HepG2 (cell line): ENCODE data around the gene RILP. TPM values are rescaled to one million over a fixed set of nuclear protein-coding genes. Genes with fewer than 3 reads are reported as not detected.
A peak's percentile ranks its signal among the peaks of the same experiment; 100 is the strongest.

Experiments
- ARNT2 ChIP-seq: sonication (generic); formaldehyde crosslinking; IDR thresholded peaks from 2 replicates; pipeline ENCODE4 v1.8.0; 2022; ENCODE audit warnings: mild to moderate bottlenecking, low read depth, missing genetic modification reagents, moderate library complexity
- DMAP1 ChIP-seq: IDR thresholded peaks from 2 replicates; pipeline ENCODE4 v1.6.1; 2016
- ELF3 ChIP-seq: IDR thresholded peaks from 2 replicates; pipeline ENCODE4 v1.6.1; 2016; ENCODE audit warnings: missing genetic modification reagents, missing compliant biosample characterization
- FOXO4 ChIP-seq: sonication (generic); formaldehyde crosslinking; conservative IDR thresholded peaks from 2 replicates; pipeline ENCODE4 v1.8.1; 2023; ENCODE audit warnings: missing genetic modification reagents
- GPN1 ChIP-seq: sonication (generic); formaldehyde crosslinking; IDR thresholded peaks from 2 replicates; pipeline ENCODE4 v1.5.1; 2020; ENCODE audit warnings: missing genetic modification reagents, borderline replicate concordance
- HOXA9 ChIP-seq: sonication (generic); formaldehyde crosslinking; IDR thresholded peaks from 2 replicates; pipeline ENCODE4 v1.8.1; 2022; ENCODE audit warnings: missing genetic modification reagents, mild to moderate bottlenecking, moderate library complexity, borderline replicate concordance
- NCOR1 ChIP-seq: fragments of 200-600 bp; sonication (generic); IDR thresholded peaks from 2 replicates; pipeline ENCODE4 v1.7.0; 2017; ENCODE audit warnings: antibody characterized with exemption, low read length, borderline replicate concordance
- NFYC ChIP-seq: IDR thresholded peaks from 2 replicates; pipeline ENCODE4 v1.6.1; 2016; ENCODE audit warnings: missing genetic modification reagents, missing compliant biosample characterization
- PRMT3 ChIP-seq: sonication (generic); formaldehyde crosslinking; IDR thresholded peaks from 2 replicates; pipeline ENCODE4 v1.8.1; 2022; ENCODE audit warnings: low read depth, mild to moderate bottlenecking, moderate library complexity, missing genetic modification reagents, borderline replicate concordance
- SUZ12 ChIP-seq: fragments of 150-350 bp; IDR thresholded peaks from 2 replicates; pipeline ENCODE4 v1.6.1; 2014; ENCODE audit warnings: low read depth, low read length
- TIGD3 ChIP-seq: sonication (generic); formaldehyde crosslinking; IDR thresholded peaks from 2 replicates; pipeline ENCODE4 v1.5.1; 2020; ENCODE audit warnings: mild to moderate bottlenecking, missing genetic modification reagents, borderline replicate concordance
- ZBTB43 ChIP-seq: sonication (generic); formaldehyde crosslinking; conservative IDR thresholded peaks from 2 replicates; pipeline ENCODE4 v1.4.0; 2020; ENCODE audit warnings: missing genetic modification reagents
- ZNF224 ChIP-seq: sonication (generic); formaldehyde crosslinking; IDR thresholded peaks from 2 replicates; pipeline ENCODE4 v1.5.0; 2020; ENCODE audit warnings: mild to moderate bottlenecking, missing genetic modification reagents
- ZNF331 ChIP-seq: sonication (generic); formaldehyde crosslinking; IDR thresholded peaks from 2 replicates; pipeline ENCODE4 v1.4.0; 2020; ENCODE audit warnings: missing genetic modification reagents
- ZNF34 ChIP-seq: sonication (generic); formaldehyde crosslinking; IDR thresholded peaks from 2 replicates; pipeline ENCODE4 v1.4.0; 2020; ENCODE audit warnings: mild to moderate bottlenecking, missing genetic modification reagents, borderline replicate concordance
- ZNF367 ChIP-seq: sonication (generic); formaldehyde crosslinking; IDR thresholded peaks from 2 replicates; pipeline ENCODE4 v1.4.0; 2020; ENCODE audit warnings: missing genetic modification reagents, borderline replicate concordance
- ZNF724P ChIP-seq: sonication (generic); formaldehyde crosslinking; IDR thresholded peaks from 2 replicates; pipeline ENCODE4 v1.8.0; 2022; ENCODE audit warnings: missing genetic modification reagents, borderline replicate concordance
- ZNF746 ChIP-seq: sonication (generic); formaldehyde crosslinking; IDR thresholded peaks from 2 replicates; pipeline ENCODE4 v1.8.0; 2022; ENCODE audit warnings: mild to moderate bottlenecking, missing genetic modification reagents
- ZNF850 ChIP-seq: sonication (generic); formaldehyde crosslinking; conservative IDR thresholded peaks from 2 replicates; pipeline ENCODE4 v1.9.0; 2021; ENCODE audit warnings: mild to moderate bottlenecking, missing genetic modification reagents
- polyA plus RNA-seq, 8 experiments: library from polyadenylated mRNA; depleted of rRNA in 3 of 8; stranded (reverse) in 7 of 8; unstranded in 1 of 8; fragments of >200 nt; fragmentation: Illumina TruSeq in 4 of 8; extraction: Trizol in 4 of 8; gene quantifications; 2 replicates each; pipeline versions ENCODE4 v1.2.1 to v1.2.3, GENCODE V29; 2011 to 2016; ENCODE audit warnings: low read depth in 4 of 8, missing spikeins in 1 of 8, mixed read lengths in 1 of 8; ENCODE audit not compliant: insufficient read depth in 1 of 8
- total RNA-seq, 5 experiments: library from RNA; depleted of rRNA; stranded (reverse); fragments of >200 nt; fragmentation: Illumina TruSeq; extraction: Trizol; gene quantifications; 2 replicates each; pipeline ENCODE4 v1.2.3, GENCODE V29; 2016; ENCODE audit warnings: low read depth in 1 of 5
- TF ChIP-seq, protein P1 (sequence below): sonication (generic); formaldehyde crosslinking; IDR thresholded peaks from 2 replicates; pipeline ENCODE4 v1.5.1; 2020; ENCODE audit warnings: missing genetic modification reagents, mild to moderate bottlenecking, borderline replicate concordance
- TF ChIP-seq, protein P2 (sequence below): sonication (generic); formaldehyde crosslinking; IDR thresholded peaks from 2 replicates; pipeline ENCODE4 v1.4.0; 2020; ENCODE audit warnings: mild to moderate bottlenecking, missing genetic modification reagents

The RILP gene
- total and polyA plus RNA-seq, 2 of the 13 experiments (the other 11 are each of a cell fraction or from before 2014, with no cell fraction given): 6.6 to 8.1 TPM

DNA sequence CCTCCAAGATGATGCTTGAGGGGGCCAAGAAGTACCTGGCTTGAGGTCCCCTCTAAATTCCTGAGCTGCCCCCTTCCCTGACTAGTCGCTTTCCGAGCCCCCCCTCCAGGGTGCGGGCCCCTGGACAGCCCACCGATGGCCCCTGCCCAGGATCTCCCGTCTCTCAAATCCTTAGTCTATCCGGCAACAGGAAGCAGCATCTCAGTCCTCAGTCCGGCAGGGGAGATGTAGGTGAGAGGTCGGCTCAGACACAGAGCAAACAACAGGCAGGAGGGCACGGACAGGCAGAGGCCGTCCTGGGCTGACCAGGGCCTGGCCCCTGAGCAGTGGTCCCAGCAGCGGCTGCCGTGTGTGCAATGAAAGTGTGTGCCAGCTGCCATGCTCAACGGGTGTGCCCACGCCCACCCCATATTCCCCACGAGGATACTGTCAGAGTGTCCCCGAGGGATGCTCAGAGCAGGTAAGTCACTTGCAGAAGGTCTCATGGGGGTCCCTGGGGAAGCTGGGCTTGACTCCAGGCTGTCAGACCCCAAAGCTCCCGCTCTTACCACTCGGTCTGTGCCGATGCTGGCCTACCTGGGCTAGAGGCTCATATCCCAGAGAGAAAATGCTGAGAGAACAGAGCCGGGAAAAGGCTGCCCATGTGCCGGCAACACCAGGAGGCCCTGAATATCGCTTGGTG is 28.3 kb downstream of the RILP start (continued):
- TF ChIP-seq FOXO4 (CRISPR knock-in tag) (no peak), SUZ12 (no peak), ZNF367 (no peak), GPN1 (CRISPR knock-in tag) (no peak), ELF3 (CRISPR knock-in tag) (peak; percentile 67; the same call in 1 of the 2 replicates), ZNF224 (CRISPR knock-in tag) (no peak), NFYC (no peak), DMAP1 (no peak), ARNT2 (CRISPR knock-in tag) (no peak), PRMT3 (CRISPR knock-in tag) (no peak), NCOR1 (no peak), ZNF34 (CRISPR knock-in tag) (no peak), ZNF724P (CRISPR knock-in tag) (no peak), ZNF850 (no peak), ZNF746 (CRISPR knock-in tag) (peak; percentile 53; the same call in 1 of the 2 replicates), ZBTB43 (0 out of 2 replicates have a peak, but pooled peaks have one; percentile 29), ZNF331 (CRISPR knock-in tag) (no peak), TIGD3 (CRISPR knock-in tag) (no peak), HOXA9 (CRISPR knock-in tag) (no peak)
- TF ChIP-seq, protein P1, sequence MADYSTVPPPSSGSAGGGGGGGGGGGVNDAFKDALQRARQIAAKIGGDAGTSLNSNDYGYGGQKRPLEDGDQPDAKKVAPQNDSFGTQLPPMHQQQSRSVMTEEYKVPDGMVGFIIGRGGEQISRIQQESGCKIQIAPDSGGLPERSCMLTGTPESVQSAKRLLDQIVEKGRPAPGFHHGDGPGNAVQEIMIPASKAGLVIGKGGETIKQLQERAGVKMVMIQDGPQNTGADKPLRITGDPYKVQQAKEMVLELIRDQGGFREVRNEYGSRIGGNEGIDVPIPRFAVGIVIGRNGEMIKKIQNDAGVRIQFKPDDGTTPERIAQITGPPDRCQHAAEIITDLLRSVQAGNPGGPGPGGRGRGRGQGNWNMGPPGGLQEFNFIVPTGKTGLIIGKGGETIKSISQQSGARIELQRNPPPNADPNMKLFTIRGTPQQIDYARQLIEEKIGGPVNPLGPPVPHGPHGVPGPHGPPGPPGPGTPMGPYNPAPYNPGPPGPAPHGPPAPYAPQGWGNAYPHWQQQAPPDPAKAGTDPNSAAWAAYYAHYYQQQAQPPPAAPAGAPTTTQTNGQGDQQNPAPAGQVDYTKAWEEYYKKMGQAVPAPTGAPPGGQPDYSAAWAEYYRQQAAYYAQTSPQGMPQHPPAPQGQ (CRISPR knock-in tag): no peak
- TF ChIP-seq, protein P2, sequence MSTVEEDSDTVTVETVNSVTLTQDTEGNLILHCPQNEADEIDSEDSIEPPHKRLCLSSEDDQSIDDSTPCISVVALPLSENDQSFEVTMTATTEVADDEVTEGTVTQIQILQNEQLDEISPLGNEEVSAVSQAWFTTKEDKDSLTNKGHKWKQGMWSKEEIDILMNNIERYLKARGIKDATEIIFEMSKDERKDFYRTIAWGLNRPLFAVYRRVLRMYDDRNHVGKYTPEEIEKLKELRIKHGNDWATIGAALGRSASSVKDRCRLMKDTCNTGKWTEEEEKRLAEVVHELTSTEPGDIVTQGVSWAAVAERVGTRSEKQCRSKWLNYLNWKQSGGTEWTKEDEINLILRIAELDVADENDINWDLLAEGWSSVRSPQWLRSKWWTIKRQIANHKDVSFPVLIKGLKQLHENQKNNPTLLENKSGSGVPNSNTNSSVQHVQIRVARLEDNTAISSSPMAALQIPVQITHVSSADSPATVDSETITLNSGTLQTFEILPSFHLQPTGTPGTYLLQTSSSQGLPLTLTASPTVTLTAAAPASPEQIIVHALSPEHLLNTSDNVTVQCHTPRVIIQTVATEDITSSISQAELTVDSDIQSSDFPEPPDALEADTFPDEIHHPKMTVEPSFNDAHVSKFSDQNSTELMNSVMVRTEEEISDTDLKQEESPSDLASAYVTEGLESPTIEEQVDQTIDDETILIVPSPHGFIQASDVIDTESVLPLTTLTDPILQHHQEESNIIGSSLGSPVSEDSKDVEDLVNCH: no peak
